ENCODE measurements around the gene UGT1A7.
"Not testable (repeated sequence)": the region's sequence is repeated elsewhere in the genome, so short reads cannot be mapped to it uniquely, and the experiment has no call there.

The UGT1A7 gene

DNA sequence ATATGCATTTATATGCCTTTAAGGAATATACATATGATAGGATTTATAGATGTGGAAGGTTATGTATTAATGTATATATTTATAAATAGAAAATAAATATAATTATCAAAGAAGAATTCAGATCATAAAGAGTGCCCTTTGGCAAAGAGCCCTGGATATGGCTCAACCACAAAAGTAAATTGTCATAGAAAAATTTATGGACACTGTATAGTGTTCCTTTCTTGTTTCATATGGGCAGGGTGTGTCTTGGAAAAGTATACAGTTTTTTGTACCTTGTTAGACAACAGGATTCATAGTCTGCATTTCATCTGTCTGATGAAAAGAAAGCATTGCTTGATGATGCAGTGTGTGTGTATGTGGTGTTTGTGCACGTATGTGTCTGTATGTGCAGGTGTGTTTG lies 2.9 kb downstream of the UGT1A7 start:
- FAIRE-seq = no peak

GRCh38 chr2:233686928-233687327 lies 5.2 kb downstream of the UGT1A7 start:
- no peak for FAIRE-seq

GRCh38 chr2:233688341-233688740 lies 6.6 kb downstream of the UGT1A7 start:
- FAIRE-seq = no peak

GRCh38 chr2:233689031-233689430 lies 7.3 kb downstream of the UGT1A7 start:
- no peak for FAIRE-seq

- FAIRE-seq = no peak
Measured at GRCh38 chr2:233689501-233689900, 7.8 kb downstream of the UGT1A7 start.

DNA sequence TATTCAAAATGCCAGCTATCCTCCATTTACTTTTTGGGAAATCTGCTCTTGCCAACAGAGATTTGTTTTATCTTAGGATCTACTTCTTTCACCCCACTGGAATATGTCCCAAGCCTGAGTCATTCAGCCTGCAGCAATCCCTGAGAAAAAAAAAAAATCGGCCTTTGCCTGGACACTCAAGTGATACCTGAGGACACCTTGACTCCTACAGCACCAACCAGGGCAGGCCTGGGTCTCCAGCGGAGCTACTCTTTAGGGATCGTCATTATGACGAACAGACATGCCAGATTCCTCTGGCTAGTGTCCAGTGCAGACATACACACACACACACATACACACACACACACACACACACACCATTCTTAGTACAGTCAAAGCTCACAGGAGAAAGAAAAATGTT lies 8.7 kb downstream of the UGT1A7 start:
- FAIRE-seq = no peak

- FAIRE-seq = no peak
Measured at GRCh38 chr2:233691443-233692433, 10.0 kb downstream of the UGT1A7 start.

GRCh38 chr2:233692648-233693047 lies 10.9 kb downstream of the UGT1A7 start, which contains the start of gene UGT1A6:
TSS of gene UGT1A6 (plus strand) at chr2:233692890. CDS start at chr2:233693005, 115 bp downstream.
- no peak for FAIRE-seq

GRCh38 chr2:233693963-233694362 lies 12.3 kb downstream of the UGT1A7 start:
- FAIRE-seq = no peak

- FAIRE-seq = no peak
Measured at GRCh38 chr2:233698740-233699139, 17.0 kb downstream of the UGT1A7 start.

DNA sequence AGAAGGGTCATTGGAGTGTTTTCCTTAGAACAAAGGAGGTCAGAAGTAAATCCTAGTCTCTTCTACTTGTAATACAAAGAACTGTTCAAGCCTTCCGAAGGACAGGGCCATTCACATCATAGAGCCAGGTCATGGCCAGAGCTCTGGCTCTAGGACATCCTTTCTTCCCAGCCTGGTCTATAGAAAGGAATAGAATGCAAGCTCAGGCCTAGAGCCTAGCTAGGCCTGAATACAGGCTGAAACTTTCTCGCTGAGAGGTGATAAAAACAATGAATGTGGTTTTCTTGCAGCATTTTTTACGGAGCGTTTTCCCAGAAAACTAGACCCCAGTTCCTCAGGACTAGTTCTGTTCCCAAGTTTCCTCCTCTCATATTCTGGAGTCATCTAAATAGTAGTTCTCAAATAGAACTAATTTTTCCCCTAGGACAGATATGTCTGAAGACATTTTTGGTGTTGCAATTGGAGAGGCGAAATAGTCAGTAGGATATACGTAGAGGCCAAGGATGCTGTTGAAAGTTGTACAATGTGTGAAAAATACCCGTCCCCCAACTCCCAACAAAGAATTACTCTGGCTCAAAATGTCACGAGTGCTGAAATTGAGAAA lies 17.8 kb downstream of the UGT1A7 start:
- FAIRE-seq = no peak

DNA sequence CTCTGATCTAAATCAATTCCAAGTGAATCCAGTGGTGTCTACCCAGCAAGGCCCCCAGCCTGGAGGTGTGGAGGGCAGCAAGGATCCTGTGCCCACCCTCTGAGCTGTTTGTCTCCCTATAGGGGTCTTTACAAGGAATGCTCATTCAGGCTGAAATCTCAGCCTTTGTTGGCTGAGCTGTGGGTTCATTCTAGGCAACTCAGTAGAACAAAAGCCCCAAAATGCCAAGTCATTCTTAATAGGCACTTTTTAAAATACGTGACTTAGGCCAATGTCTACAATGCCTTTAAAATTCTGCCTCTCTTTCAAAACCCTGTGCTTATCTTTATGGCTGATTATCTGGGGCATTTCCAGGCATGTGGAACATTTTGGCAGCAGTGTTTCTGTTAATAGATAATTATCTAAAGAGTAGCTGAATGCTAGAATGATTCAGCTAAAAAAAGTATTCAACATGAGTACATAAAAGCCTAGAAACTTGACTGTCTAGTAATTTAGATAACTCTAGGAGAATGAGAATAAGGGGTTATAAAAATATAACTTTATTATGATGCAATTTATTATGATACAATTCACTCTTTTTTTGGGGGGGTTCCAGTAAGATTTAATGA lies 18.4 kb downstream of the UGT1A7 start:
- FAIRE-seq = no peak

DNA sequence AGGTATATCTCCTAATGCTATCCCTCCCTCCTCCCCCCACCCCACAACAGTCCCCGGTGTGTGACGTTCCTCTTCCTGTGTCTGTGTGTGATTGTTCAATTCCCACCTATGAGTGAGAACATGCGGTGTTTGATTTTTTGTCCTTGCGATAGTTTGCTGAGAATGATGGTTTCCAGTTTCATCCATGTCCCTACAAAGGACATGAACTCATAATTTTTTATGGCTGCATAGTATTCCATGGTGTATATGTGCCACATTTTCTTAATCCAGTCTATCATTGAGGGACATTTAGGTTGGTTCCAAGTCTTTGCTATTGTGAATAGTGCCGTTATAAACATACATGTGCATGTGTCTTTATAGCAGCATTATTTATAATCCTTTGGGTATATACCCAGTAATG lies 19.1 kb downstream of the UGT1A7 start:
- not testable (repeated sequence) for FAIRE-seq

DNA sequence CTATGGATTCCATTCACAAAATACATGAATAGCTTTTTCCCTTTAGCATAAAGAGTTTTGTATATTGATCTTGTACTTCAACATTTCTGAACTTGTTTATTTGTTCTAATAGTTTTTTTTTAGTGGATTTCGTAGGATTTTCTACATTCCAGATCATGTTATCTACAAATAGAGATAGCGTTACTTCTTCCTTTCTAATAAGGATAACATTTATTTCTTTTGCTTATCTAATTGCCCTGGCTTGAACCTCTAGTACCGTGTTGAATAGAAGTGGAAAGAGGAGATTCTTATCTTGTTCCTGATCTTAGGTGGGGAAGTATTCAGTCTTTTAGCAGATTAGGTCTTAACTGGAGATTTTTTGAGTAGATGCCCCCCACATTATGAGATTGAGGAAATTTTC lies 20.5 kb downstream of the UGT1A7 start:
- no peak for FAIRE-seq

- FAIRE-seq = no peak
Measured at GRCh38 chr2:233705911-233706506, 24.3 kb downstream of the UGT1A7 start.

GRCh38 chr2:233706720-233707119 lies 25.0 kb downstream of the UGT1A7 start:
- no peak for FAIRE-seq

GRCh38 chr2:233707940-233708644 lies 26.4 kb downstream of the UGT1A7 start:
- no peak for FAIRE-seq

- no peak for FAIRE-seq
Measured at GRCh38 chr2:233708942-233709341, 27.2 kb downstream of the UGT1A7 start.

- no peak for FAIRE-seq
Measured at GRCh38 chr2:233711312-233712008, 29.8 kb downstream of the UGT1A7 start.

GRCh38 chr2:233712611-233713261 lies 31.0 kb downstream of the UGT1A7 start, which contains the start of gene UGT1A5:
TSS of gene UGT1A5 (plus strand) at chr2:233712907. CDS start at chr2:233712992, 85 bp downstream.
- no peak for FAIRE-seq

DNA sequence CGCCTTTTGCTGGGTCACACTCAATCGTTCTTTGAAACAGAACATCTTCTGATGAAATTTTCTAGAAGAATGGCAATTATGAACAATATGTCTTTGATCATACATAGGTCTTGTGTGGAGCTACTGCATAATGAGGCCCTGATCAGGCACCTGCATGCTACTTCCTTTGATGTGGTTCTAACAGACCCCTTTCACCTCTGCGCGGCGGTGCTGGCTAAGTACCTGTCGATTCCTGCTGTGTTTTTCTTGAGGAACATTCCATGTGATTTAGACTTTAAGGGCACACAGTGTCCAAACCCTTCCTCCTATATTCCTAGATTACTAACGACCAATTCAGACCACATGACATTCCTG lies 31.5 kb downstream of the UGT1A7 start:
- no peak for FAIRE-seq

Data from endometrium (tissue), 2 donors.